Right lobe of liver (tissue), 6 donors: ENCODE results near the gene SCAP. TPM values are rescaled to one million over a fixed set of nuclear protein-coding genes. Genes with fewer than 3 reads are reported as not detected.

Experiments
- ATAC-seq, 4 donors: fragments of 200-7000 bp; cut with Tn5 transposase; one replicate each; pipeline ENCODE4 v1.9.1; 2020; ENCODE audit warnings: mild to moderate bottlenecking in 4 of 4, moderate library complexity in 4 of 4
- DNase-seq, 3 donors: peaks; one replicate each; pipeline ENCODE4 v3.0.0-alpha.2; 2020
- H3K27ac ChIP-seq, 3 donors: fragments of 200-600 bp; one replicate each; pipeline ENCODE4 v1.8.0; 2022
- H3K27me3 ChIP-seq, 2 donors: fragments of 200-600 bp; one replicate each; pipeline ENCODE4 v1.8.0; 2022
- H3K36me3 ChIP-seq, 4 donors: fragments of 200-600 bp; sonication (generic) in 1 of 4; one replicate each; pipeline versions ENCODE4 v1.5.1 to v1.8.0; 2017 to 2022; ENCODE audit warnings: control low read depth in 1 of 4
- H3K4me1 ChIP-seq, 4 donors: fragments of 200-600 bp; sonication (generic) in 1 of 4; one replicate each; pipeline versions ENCODE4 v1.5.1 to v1.8.0; 2017 to 2022; ENCODE audit warnings: control low read depth in 1 of 4
- H3K4me3 ChIP-seq, 3 donors: fragments of 200-600 bp; one replicate each; pipeline ENCODE4 v1.8.0; 2022
- H3K9me3 ChIP-seq, 4 donors: fragments of 200-600 bp; sonication (generic) in 1 of 4; one replicate each; pipeline versions ENCODE4 v1.5.1 to v1.8.0; 2017 to 2022; ENCODE audit warnings: control low read depth in 1 of 4
- CTCF ChIP-seq, 4 donors: fragments of 200-600 bp in 3 of 4; fragments of 450-650 bp in 1 of 4; IDR thresholded peaks; one replicate each; pipeline versions ENCODE4 v1.5.1 to v1.8.0; 2016 to 2022; ENCODE audit warnings: antibody characterized with exemption in 4 of 4, mild to moderate bottlenecking in 2 of 4
- POLR2A ChIP-seq: fragments of 450-650 bp; IDR thresholded peaks from one replicate; pipeline ENCODE4 v1.6.1; 2017; ENCODE audit warnings: antibody characterized with exemption, mild to moderate bottlenecking
- WGBS: methylation state at CpG from one replicate; pipeline ENCODE4 v1.1.6; 2018; ENCODE audit warnings: low coverage, low lambda C conversion rate; ENCODE audit not compliant: insufficient coverage; ENCODE audit errors: missing lambda C conversion rate; 5-methylcytosine and 5-hydroxymethylcytosine counted together
- intact Hi-C, 2 donors: fragments of 100-400 bp; cut with DNase I; formaldehyde crosslinking; loops; one replicate each; pipeline versions ENCODE4 v1.11.2 to v1.14.1; 2022
- total RNA-seq, 6 experiments: library from RNA; depleted of rRNA in 2 of 6; stranded (reverse); fragments of >200 nt in 2 of 6; fragmentation: NEBNext Ultra II Directional in 3 of 6; extraction: Animal tissue kit (Norgen Biotek cat#: 25700) in 3 of 6; gene quantifications; one replicate each; pipeline versions ENCODE4 v1.1.0 to v1.2.4, GENCODE V29; 2016 to 2023
- donor health status: DM: no; HTN: yes; CAD: no.
- donor health status: DM: no; HTN: no; CAD: no.
- donor health status: DM: no; HTN: no; CAD: no.
- donor health status: DM: no; HTN: yes; CAD: no.
- donor health status: DM: no; HTN: yes; CAD: no.

Gene SCAP
- total RNA-seq, 6 experiments from 2014 or later, result 48.8 to 85.1 (median 78.9) TPM

GRCh38 chr3:47433796-47434195 lies 41.9 kb downstream of the SCAP start:
- no peak for ATAC-seq
- 60% methylated on average over 1 of the region's 3 CpGs for WGBS
- peaks cover 0 to 30% (median 13%) of the 10 kb centered on the region in 4 donors for H3K36me3 ChIP-seq

GRCh38 chr3:47432673-47433072 lies 43.1 kb downstream of the SCAP start:
- Histone ChIP-seq H3K4me1 (peaks cover 0 to 30% (median 9%) of the 10 kb centered on the region in 4 donors), H3K27me3 (no peaks in the 10 kb centered on the region), H3K9me3 (no peaks in the 10 kb centered on the region), H3K4me3 (no peak overlapping the region), H3K36me3 (peaks cover 0 to 25% (median 13%) of the 10 kb centered on the region in 4 donors), H3K27ac (no peak overlapping the region)
- intact Hi-C loops, result no loop called here
- peak in 1 of 3 donors; percentile 11 for DNase-seq
- TF ChIP-seq CTCF (IDR thresholded peaks at IDR 0.05) (no peak), POLR2A (no peak)
- ATAC-seq, result no peak
- 100% methylated on average over 2 of the region's 2 CpGs for WGBS

More at GRCh38 chr3:47433796-47434195, 41.9 kb downstream of the SCAP start:
- intact Hi-C loops, result no loop called here
- TF ChIP-seq CTCF (IDR thresholded peaks at IDR 0.05), result no peak
- Histone ChIP-seq H3K27ac (no peak overlapping the region), H3K4me1 (peaks cover 0 to 30% (median 9%) of the 10 kb centered on the region in 4 donors), H3K27me3 (no peaks in the 10 kb centered on the region), H3K4me3 (no peak overlapping the region), H3K9me3 (no peaks in the 10 kb centered on the region)
- peak in 1 of 3 donors; percentile 17 for DNase-seq

GRCh38 chr3:47431225-47431624 lies 44.5 kb downstream of the SCAP start:
- DNase-seq (no peak), ATAC-seq (no peak)
- intact Hi-C loops, result no loop called here
- H3K27me3 ChIP-seq, result no peaks in the 10 kb centered on the region
- 36% methylated on average over 3 of the region's 3 CpGs for WGBS
- TF ChIP-seq CTCF (IDR thresholded peaks at IDR 0.05) (no peak), POLR2A (no peak)
- no peaks in the 10 kb centered on the region for H3K9me3 ChIP-seq
- H3K4me3 ChIP-seq, result no peak overlapping the region
- H3K27ac ChIP-seq, result peak overlapping the region in 1 of 3 donors; percentile 51
- H3K36me3 ChIP-seq, result peaks cover 0 to 33% (median 13%) of the 10 kb centered on the region in 4 donors
- H3K4me1 ChIP-seq, result peaks cover 0 to 24% (median 4%) of the 10 kb centered on the region in 4 donors

GRCh38 chr3:47430606-47431005 lies 45.1 kb downstream of the SCAP start:
- peaks cover 0 to 37% (median 13%) of the 10 kb centered on the region in 4 donors for H3K36me3 ChIP-seq
- TF ChIP-seq CTCF (IDR thresholded peaks at IDR 0.05), result no peak
- no peak for TF ChIP-seq POLR2A
- H3K27me3 ChIP-seq, result no peaks in the 10 kb centered on the region
- peaks cover 0 to 19% (median 3%) of the 10 kb centered on the region in 4 donors for H3K4me1 ChIP-seq
- ATAC-seq (no peak), DNase-seq (no peak)
- H3K4me3 ChIP-seq, result no peak overlapping the region
- WGBS, result 86% methylated on average over 3 of the region's 7 CpGs
- no peaks in the 10 kb centered on the region for H3K9me3 ChIP-seq
- intact Hi-C loops, result no loop called here
- H3K27ac ChIP-seq, result no peak overlapping the region
